ENCODE data around the gene CACNA2D2.

DNA sequence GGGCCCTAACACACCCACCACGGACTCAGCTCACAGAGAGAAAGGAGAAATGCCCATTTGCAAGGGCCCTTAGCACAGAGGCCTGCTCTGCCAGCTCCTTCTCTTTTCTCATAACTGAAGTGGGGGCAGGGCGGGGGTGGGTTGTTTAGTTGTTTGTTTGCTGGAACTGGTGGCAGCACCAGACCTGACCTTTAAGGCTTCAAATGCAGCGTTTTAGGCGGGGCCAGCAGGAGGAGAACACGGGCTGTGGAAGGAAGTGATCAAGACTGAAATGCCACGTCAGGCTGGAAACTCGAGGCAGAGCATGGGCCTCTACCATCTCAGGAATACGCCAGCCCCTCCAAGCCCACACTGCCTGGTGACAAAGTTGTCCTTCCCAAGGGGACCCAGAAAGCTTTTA is 9.3 kb downstream of the CACNA2D2 start:
- TF ChIP-seq, protein P1, sequence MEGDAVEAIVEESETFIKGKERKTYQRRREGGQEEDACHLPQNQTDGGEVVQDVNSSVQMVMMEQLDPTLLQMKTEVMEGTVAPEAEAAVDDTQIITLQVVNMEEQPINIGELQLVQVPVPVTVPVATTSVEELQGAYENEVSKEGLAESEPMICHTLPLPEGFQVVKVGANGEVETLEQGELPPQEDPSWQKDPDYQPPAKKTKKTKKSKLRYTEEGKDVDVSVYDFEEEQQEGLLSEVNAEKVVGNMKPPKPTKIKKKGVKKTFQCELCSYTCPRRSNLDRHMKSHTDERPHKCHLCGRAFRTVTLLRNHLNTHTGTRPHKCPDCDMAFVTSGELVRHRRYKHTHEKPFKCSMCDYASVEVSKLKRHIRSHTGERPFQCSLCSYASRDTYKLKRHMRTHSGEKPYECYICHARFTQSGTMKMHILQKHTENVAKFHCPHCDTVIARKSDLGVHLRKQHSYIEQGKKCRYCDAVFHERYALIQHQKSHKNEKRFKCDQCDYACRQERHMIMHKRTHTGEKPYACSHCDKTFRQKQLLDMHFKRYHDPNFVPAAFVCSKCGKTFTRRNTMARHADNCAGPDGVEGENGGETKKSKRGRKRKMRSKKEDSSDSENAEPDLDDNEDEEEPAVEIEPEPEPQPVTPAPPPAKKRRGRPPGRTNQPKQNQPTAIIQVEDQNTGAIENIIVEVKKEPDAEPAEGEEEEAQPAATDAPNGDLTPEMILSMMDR (conservative IDR thresholded peaks at IDR 0.05), result no peak
- no peak for TF ChIP-seq EZH2 (IDR thresholded peaks at IDR 0.05; ENCODE audit: low read depth)

All from PC-9 (cell line).